ENCODE measurements around the gene OSGIN1.

DNA sequence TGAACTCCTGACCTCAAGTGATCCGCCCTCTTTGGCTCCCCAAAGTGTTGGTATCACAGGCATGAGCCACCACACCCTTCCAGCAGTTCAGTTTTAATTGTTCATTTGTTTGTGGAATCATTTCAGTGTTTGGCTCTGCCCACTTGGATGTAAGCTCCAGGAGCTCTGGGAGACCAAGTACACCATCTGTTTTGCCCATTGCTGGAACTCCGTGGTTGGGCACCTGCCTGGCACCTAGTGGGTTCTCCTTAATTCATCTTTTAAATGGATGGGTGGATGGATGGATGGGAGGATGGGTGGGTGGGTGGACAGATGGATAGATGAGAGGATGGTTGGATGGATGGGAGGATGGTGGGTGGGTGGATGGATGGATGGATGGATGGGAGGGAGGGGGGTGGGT, 14.1 kb downstream of the OSGIN1 start:
- TF ChIP-seq POLR2A (IDR thresholded peaks at IDR 0.05) (no peak), EP300 (IDR thresholded peaks at IDR 0.05) (no peak)
- TF ChIP-seq, protein P1, sequence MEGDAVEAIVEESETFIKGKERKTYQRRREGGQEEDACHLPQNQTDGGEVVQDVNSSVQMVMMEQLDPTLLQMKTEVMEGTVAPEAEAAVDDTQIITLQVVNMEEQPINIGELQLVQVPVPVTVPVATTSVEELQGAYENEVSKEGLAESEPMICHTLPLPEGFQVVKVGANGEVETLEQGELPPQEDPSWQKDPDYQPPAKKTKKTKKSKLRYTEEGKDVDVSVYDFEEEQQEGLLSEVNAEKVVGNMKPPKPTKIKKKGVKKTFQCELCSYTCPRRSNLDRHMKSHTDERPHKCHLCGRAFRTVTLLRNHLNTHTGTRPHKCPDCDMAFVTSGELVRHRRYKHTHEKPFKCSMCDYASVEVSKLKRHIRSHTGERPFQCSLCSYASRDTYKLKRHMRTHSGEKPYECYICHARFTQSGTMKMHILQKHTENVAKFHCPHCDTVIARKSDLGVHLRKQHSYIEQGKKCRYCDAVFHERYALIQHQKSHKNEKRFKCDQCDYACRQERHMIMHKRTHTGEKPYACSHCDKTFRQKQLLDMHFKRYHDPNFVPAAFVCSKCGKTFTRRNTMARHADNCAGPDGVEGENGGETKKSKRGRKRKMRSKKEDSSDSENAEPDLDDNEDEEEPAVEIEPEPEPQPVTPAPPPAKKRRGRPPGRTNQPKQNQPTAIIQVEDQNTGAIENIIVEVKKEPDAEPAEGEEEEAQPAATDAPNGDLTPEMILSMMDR (IDR thresholded peaks at IDR 0.05), result no peak

Data from ovary (tissue), 3 donors.